GM12878 (cell line): Measurements from ENCODE around the gene ACOT7.

Source experiments
- CHD2 ChIP-seq: IDR thresholded peaks from 2 replicates; pipeline ENCODE4 v1.6.1; 2011; ENCODE audit warnings: low read depth, low read length, improper control_type of control experiment, borderline replicate concordance
- KDM1A ChIP-seq: fragments of 200-600 bp; sonication (generic); IDR thresholded peaks from 2 replicates; pipeline ENCODE4 v1.6.1; 2016; ENCODE audit warnings: borderline replicate concordance
- NR2F1 ChIP-seq: fragments of 450-650 bp; conservative IDR thresholded peaks from 2 replicates; pipeline ENCODE4 v1.6.1; 2017; ENCODE audit warnings: mild to moderate bottlenecking
- NRF1 ChIP-seq: conservative IDR thresholded peaks from 2 replicates; pipeline ENCODE4 v1.6.1; 2011; ENCODE audit warnings: mild to moderate bottlenecking, low read depth, low read length, improper control_type of control experiment
- ZBTB33 ChIP-seq: fragments of 450-650 bp; IDR thresholded peaks from 2 replicates; pipeline ENCODE4 v1.6.1; 2017; ENCODE audit warnings: mild to moderate bottlenecking
- TF ChIP-seq, protein P1 (sequence below), 3 experiments: IDR thresholded peaks in 2 of 3; conservative IDR thresholded peaks in 1 of 3; 2 replicates each; pipeline ENCODE4 v1.5.1; 2011; ENCODE audit warnings: low read depth in 3 of 3, low read length in 3 of 3, mild to moderate bottlenecking in 3 of 3, control low read depth in 2 of 3, moderate library complexity in 2 of 3, inconsistent platforms in 1 of 3, mixed read lengths in 1 of 3; ENCODE audit not compliant: control insufficient read depth in 2 of 3, insufficient read depth in 1 of 3; ENCODE audit errors: extremely low read depth in 1 of 3
- TF ChIP-seq, protein P2 (sequence below): IDR thresholded peaks from 2 replicates; pipeline ENCODE4 v1.6.1; 2011; ENCODE audit warnings: low read depth, low read length, improper control_type of control experiment, borderline replicate concordance

- TF ChIP-seq KDM1A (no peak), ZBTB33 (no peak), NR2F1 (no peak), NRF1 (no peak), CHD2 (no peak)
- TF ChIP-seq, protein P1, sequence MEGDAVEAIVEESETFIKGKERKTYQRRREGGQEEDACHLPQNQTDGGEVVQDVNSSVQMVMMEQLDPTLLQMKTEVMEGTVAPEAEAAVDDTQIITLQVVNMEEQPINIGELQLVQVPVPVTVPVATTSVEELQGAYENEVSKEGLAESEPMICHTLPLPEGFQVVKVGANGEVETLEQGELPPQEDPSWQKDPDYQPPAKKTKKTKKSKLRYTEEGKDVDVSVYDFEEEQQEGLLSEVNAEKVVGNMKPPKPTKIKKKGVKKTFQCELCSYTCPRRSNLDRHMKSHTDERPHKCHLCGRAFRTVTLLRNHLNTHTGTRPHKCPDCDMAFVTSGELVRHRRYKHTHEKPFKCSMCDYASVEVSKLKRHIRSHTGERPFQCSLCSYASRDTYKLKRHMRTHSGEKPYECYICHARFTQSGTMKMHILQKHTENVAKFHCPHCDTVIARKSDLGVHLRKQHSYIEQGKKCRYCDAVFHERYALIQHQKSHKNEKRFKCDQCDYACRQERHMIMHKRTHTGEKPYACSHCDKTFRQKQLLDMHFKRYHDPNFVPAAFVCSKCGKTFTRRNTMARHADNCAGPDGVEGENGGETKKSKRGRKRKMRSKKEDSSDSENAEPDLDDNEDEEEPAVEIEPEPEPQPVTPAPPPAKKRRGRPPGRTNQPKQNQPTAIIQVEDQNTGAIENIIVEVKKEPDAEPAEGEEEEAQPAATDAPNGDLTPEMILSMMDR (IDR thresholded peaks at IDR 0.05 in 2 of 3, conservative IDR thresholded peaks at IDR 0.05 in 1 of 3; ENCODE audit: control insufficient read depth in 2 of 3, extremely low read depth in 1 of 3, insufficient read depth in 1 of 3, low read depth in 3 of 3, low read length in 3 of 3): no peak
- TF ChIP-seq, protein P2, sequence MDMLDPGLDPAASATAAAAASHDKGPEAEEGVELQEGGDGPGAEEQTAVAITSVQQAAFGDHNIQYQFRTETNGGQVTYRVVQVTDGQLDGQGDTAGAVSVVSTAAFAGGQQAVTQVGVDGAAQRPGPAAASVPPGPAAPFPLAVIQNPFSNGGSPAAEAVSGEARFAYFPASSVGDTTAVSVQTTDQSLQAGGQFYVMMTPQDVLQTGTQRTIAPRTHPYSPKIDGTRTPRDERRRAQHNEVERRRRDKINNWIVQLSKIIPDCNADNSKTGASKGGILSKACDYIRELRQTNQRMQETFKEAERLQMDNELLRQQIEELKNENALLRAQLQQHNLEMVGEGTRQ: no peak
These were observed 23.6 kb downstream of the ACOT7 start for GRCh38 chr1:6370006-6370405.
